Measurements from ENCODE around the gene VIPR1.
A peak's percentile ranks its signal among the peaks of the same experiment; 100 is the strongest.

Gene VIPR1

DNA sequence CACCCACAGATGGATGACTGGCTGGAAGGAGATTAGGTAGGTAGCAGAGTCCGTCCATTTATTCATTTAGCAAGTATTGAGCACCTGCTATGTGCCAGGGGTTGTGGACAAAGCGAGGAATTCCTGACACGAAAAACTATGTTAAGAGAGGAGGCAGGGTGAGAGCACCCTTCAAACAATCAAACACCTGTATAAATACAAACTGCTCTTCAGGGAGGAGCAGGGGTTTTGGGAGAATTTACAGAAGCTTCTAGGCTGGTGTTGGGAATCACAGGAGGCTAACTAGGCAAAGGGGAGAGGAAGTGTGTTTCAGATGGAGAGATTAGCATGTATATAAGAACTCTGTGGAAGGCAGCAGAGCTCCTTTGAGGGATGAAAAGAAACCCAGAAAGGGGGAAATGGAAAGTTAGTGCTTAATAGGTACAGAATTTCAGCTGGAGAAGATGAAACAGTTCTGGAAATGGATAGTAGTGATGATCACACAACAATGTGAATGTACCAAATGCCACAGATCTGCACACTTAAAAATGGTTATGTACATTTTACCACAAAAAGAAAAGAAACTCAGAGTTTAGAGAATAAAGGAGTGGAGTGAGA lies 80.1 kb downstream of the VIPR1 start:
- TF ChIP-seq, protein P1, sequence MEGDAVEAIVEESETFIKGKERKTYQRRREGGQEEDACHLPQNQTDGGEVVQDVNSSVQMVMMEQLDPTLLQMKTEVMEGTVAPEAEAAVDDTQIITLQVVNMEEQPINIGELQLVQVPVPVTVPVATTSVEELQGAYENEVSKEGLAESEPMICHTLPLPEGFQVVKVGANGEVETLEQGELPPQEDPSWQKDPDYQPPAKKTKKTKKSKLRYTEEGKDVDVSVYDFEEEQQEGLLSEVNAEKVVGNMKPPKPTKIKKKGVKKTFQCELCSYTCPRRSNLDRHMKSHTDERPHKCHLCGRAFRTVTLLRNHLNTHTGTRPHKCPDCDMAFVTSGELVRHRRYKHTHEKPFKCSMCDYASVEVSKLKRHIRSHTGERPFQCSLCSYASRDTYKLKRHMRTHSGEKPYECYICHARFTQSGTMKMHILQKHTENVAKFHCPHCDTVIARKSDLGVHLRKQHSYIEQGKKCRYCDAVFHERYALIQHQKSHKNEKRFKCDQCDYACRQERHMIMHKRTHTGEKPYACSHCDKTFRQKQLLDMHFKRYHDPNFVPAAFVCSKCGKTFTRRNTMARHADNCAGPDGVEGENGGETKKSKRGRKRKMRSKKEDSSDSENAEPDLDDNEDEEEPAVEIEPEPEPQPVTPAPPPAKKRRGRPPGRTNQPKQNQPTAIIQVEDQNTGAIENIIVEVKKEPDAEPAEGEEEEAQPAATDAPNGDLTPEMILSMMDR (IDR thresholded peaks at IDR 0.05) = no peak
- peak overlapping the region; percentile 87 for H3K27ac ChIP-seq
- H3K36me3 ChIP-seq (ENCODE audit: control insufficient read depth, insufficient read depth, low read length) = no peaks in the 10 kb centered on the region
- H3K9me3 ChIP-seq (ENCODE audit: control insufficient read depth, low read length) = no peaks in the 10 kb centered on the region
- H3K79me2 ChIP-seq = peaks cover 6% of the 10 kb centered on the region
- H3K27me3 ChIP-seq (ENCODE audit: control insufficient read depth, insufficient read depth, low read length) = no peaks in the 10 kb centered on the region
- peak overlapping the region; percentile 91 for H3K4me2 ChIP-seq (ENCODE audit: low read length)
- peaks cover 6% of the 10 kb centered on the region for H3K4me1 ChIP-seq
- H3K4me3 ChIP-seq (ENCODE audit: low read depth, low read length) = peak overlapping the region; percentile 89
- H2AFZ ChIP-seq = peak overlapping the region; percentile 84
- H3K9ac ChIP-seq = peak overlapping the region; percentile 32

Data from parathyroid adenoma (tissue), 2 donors.